Activated CD4-positive, alpha-beta T cell treated with anti-CD3 and anti-CD28 coated beads, Interleukin-2, amount 50 U/mL, for 1 hour (primary cell): ENCODE measurements around the gene COL27A1.

Experiments
- DNase-seq: peaks from one replicate; pipeline ENCODE4 v3.0.0-alpha.2; 2020

COL27A1 gene

DNA sequence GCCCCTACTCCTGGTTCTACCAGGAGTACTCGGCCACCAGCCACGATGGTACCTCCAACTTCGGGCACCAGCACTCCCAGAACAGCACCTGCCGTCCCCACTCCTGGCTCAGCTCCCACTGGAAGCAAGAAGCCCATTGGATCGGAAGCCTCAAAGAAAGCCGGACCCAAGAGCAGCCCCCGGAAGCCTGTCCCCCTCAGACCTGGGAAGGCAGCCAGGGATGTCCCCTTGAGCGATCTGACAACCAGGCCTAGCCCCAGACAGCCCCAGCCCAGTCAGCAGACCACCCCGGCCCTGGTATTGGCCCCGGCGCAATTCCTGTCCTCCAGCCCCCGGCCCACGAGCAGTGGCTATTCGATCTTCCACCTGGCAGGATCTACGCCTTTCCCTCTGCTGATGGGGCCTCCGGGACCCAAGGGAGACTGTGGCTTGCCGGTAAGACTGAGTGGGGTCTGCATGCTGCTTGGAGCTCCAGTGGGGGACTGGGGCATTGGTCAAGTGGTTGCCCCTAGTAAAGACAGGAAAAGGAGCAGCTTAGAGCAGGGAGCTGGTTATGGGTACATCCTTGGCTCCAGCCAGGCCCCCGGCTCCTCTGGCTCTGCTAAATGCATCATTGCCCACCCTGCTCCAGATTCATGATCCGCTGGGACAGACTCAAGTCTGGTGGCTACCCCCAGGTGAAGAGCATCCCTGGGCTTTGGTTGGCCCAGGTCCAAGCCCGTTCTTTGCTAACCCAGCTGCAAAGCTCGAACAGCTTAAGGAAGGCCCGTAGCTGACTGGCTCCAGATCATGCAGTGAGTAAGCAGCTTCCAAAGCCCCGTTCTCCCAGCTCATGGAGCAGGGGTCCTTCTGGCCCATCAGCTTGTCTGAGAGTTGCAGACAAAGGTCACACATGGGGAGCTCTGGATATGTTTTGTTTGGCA lies 14.0 kb downstream of the COL27A1 start:
- no peak for DNase-seq

DNA sequence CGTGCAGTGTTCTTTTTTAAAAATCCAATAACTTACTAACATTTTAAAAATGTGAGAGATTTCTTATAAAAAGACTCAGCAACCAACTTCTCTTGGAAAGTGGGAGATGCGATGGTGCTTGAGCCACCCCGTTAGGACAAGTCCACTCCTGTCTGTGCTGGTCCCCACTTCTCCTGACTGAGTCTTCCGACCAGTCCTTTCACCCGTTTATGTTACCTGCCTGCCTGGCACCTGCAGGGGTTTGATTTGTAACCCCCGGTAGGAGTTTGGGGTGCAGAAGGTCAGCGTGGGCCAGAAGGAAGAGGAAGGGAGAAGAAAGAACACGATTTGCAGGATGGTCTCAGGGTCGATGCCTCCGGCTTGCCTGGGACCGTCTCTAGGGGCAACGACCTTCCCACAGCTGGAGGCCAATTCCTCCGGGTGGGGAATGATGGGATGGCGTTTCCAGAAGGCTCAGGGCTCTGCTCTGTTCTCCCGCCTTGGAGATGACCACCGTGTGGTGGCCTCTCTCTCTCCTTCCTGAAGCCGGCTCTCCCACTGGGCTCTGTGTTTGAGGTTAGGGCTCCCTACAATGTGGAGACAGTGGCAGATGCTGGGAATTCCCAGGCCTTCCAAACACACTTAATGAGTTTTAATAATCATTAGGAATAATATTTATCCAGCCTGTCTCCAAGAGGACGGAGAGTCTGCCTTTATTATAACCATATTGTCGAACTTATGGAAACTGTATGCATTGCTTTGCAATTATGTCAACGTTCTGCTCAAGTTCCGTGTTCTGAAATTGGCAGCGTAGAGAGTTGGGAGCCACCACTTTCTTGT lies 14.8 kb downstream of the COL27A1 start:
- DNase-seq: no peak

DNA sequence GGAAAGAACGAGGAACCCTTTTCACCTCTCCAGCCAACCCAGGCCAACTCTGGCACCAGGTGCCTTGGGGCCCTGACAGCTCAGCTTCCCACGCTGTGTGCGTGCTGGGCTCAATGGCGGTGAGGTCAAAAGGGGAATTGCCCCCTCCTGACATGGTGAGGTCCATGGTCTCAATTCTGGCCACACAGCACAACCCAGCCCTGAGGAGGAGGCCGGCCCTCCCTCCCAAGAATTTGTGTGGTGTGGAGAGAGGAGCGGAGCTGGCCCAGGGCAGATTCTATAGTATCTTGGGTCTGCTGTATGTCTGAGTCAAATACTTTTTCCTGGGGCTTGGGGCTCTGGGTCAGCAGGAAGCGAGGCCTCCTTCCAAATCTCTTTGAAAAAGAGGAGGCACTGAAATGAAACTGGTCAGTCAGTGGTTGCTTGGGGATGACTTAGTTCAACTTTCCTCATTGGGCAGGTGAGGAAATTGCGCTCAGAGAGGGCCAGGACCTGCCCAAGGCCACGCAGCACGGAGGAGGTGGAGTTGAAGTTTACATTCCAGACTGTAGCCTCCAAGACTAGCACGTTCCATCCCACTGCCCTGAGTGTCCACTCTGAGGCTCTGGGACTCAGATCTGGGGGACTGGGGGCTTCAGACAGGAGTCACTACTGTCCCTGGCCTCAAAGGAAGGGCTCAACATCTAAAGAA lies 15.6 kb downstream of the COL27A1 start:
- DNase-seq: no peak

DNA sequence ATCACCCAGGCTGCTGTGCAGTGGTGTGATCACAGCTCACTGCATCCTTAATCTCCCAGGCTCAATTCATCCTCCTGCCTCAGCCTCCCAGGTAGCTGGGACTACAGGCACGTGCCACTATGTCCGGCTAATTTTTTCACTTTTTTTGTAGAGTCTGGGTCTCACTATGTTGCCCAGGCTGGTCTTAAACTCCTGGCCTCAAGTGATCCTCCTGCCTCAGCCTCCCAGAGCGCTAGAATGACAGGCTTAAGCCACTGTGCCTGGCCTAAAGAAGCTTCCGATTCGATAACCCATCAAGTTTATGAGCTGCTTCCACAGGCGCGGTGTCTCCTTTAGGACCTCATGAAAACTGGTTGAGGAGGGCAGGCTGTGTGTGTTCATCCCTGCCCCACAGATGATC lies 16.2 kb downstream of the COL27A1 start:
- no peak for DNase-seq

DNA sequence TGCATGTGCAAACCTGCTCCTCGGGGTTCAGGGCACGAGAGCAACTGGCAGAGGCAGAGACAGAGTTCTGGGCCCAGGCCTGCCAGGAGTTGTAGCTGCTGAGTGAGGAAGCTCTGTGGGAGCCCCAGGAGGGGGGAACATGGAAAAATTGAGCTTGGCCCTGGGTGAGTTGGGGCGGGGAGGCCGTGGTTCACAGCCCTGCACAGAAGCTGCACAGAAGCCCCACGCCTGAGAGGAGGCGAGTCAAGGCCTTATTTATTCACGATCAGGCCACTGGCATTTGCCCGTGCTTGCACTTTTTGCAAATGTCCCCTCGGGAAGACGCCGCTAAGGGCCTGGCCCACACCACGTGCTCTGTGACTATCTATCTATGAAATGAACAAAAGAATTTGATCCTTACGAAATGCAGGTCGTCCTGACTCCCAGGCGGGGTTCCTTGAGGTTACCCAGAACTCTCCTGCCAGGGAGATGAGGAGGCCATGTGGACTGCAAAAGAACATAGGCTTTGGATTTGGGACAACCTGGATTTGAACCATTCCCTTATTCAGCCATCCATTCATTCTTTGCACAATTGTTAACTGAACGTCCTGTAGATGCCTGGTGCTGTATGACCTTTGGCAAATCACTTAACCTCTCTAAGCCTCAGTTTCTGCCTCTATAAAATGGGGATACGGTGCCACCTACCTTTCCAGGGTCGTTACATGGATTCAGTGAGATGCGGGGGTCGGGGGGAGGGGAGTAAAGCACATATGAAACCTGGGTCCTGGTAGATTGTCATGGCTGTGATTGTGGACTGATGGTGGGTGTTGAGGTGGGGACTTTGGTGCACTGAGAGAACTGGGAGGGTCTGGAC lies 17.9 kb downstream of the COL27A1 start:
- no peak for DNase-seq

DNA sequence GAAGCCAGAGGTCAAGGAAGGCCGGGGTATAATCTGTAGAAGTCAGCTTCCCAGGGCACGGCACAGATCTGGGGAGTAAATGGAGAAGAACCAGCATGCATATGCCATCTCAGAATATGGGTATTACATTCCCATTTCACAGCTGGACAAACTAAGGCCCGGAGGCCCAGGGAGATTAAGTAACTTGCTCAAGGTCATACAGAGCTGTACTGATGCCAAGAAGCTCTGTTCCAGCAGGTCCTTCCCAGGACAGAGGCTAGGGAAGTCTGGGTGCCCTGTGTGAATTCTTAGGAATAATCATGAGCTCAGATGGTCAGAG lies 19.2 kb downstream of the COL27A1 start:
- no peak for DNase-seq

DNA sequence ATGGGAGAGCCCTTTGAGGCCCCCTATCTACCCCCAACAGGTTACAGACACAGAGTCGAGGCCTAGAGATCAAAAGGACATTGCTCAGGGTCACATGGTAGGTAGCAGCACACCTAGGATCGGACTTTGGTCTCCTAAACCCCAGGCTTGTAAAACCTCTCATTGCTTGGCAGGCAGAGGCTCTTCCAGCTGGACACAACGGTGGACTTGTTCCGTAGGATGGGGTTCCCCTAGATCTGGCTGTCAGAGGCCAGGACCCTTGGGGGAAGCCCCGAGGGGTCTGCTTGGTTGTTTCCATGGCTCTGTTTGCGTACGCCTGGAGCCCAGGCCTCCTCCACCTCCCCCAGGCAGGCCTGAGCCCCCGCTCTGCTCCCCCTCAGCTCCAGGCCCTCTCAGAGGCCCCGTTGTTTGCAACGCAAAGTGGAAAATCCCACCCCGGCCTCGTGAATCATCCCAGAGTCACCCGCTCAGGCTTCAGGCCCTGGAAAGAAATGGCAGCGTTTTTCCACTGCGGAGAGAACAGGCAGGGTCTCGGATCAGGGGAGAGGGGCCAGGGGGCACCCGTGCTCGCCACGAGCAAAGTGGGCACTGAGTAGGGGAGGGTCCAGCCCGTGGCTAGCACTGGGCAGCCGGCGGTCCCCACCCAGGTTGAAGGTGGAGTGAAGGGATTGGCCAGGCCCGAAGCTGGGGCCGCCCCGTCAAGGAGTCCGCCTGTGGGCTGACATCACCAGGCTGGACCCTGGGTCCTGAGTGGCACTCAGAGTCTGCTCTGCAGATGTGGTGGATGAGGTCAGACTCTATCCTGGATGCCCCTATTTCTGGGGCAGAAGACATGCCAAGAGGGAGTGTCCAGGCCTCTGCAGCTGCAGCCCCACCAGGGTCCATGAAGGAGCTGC lies 19.8 kb downstream of the COL27A1 start:
- no peak for DNase-seq

DNA sequence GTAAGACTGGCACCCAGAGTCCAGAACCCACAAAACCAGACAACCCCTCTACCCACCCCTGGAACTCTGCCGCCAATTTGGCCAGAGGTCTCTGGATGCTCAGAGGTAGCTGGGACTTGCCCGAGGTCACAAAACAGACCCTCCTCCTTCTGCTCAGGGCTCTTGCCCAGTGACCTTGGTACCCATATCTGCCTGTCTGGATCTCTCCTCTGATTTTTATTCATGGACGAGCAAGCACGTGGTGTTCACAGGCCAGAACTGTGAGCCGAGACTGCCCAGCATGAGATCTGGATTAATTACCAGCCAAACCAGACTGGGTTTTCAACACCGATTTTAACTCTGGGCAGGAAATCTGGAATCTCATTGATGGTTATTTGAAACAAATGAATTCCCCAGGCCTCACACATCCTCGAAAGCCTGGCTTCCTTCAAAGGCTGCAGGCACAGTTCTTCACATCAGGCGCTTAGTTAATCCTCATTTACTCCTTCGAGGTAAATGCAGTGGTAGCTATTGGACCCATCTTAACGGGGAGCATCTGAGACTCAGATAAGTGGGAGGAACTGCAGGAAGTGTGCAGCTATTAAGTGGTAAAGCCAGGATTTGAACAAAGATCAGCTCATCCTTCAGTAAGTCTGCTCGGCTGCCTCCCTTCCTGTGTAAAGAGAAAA lies 21.4 kb downstream of the COL27A1 start:
- no peak for DNase-seq

DNA sequence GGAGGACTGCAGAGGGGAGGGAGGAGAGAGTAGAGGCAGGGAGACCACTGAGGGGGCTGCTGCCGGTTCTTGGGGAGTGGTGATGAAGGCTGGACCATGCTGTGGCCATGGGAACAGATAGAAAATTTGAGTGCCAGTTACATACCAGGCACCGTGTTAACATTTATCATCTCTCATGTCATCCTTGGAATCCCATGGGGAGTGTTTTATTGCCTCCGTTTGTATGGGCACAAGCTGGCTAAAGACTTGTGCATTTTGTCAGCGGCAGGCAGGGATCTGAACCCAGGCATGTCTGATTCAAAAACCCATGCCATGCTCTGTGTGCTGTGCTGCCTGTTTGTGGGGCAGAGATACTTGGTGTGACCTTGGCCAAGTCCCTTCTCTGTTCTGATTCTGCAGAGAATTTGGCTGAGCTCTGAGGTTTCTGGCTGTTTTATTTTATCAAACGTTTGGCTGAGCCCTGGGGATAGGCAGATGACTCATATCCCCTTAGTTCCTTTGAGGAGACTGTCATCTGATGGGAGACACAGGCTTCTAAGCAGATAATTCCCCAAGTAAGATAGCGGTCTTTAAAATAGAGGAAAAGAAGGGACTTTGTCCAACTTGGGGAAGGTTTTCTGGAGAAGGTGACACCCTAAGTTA lies 22.2 kb downstream of the COL27A1 start:
- no peak for DNase-seq

DNA sequence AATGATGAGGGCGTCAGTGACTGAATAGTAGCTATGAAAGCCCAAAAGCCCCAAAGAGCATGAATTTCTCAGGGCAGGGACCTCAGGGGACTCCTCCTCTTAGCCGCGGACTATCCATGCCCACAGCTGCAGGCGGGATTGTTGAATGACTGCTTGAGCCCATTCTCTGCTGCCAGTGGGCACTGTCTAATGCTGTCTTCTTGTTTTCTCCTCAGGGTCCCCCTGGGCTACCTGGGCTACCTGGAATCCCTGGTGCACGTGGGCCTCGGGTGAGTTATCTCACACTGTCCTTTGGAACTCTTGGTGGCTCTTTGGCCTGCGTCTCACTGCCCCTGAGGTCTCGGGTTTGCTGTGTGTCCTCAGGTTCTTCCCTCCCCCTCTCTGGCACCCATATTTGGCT lies 22.7 kb downstream of the COL27A1 start:
- no peak for DNase-seq

DNA sequence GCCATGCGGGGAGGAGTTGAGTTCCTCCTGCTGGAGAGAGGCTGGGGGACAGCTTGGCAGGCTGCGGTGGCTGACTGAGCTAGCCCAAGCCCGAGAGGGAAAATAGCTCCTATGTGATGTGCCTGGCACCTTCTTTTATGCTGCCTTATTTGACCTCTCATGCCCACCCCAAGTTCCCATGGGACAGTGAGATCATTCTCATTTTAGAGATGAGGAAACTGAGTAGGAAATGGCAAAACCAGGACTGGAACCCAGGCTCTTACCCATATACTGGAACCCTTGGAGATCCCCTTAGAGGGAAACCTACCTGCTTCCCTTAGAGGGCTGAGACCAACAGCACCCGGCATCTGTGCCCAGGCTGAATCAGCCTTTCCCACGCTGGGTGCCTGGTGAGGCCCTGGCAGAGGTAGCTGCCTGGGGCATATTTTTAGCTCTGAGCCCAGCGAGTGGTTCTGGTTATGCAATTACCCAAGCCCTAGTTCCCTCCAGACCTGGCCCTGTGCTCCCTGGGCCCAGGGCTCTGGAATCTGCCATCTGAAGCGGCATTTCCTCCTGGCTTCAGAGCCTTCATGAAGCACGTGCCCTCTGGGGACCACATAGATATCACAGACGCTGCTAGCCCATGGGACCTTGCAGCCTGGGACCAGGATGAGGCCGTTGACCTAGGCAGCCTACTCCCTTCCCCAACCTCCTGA lies 23.6 kb downstream of the COL27A1 start:
- no peak for DNase-seq

DNA sequence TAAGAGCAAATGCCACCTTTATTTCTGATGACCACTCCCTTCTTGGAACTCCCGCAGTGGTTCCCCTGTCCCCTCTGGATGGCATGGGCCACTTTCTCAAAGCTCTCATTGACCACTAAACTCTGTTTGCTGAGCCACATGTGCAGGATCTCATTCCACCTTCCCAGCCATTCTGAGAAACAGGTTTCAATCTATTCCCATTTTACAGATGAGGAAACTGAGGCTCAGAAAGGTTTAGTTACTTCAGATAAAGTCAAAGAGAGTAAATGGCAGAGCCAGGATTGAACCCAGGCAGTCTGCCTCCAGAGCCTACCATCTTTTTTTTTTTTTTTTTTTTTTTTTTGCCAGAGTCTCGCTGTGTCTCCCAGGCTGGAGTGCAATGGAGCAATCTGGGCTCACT lies 24.2 kb downstream of the COL27A1 start:
- no peak for DNase-seq

DNA sequence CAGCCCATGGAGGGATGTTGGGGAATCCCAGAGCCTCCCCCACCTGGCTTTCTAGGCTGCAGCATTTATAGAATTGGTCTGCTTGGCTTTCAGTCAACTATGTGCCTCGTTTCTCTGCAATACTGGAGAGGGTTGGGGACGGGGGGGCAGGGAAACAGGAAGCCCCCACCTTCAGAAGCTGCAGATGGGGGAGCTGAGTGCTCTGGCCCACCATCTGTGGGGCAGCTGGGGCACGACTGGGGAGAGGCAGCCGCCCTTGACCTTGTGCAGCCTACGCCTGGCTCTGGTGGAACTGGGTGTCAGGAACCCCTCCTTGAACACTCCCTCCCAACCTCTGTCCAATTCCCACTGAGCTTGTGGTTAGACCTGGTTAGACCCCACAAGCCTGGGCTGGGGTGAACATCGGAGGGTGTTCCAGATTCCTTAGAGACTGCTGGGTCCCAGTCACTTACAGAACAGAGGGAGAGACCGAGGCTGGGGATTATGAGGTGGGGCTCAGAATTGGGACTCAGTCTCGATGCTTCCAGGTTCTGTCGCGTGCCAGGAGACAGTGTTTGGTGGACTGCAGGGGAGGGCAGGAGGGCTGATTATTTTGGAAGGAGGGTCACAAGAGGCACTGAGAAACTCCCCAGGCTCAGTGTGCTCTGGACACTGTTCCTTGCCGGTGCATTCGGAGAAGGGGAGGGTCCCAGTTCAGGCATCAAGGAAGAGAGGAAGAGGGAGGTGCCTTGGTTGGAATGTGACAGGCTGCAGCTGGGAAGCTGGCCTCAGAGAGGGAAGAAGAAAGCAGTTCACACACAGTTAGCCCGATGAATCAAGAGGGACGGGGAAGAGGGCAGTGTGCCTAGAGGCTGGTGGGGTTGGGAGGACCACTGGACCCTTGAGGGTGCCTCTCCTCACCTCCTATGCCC lies 25.6 kb downstream of the COL27A1 start:
- no peak for DNase-seq

DNA sequence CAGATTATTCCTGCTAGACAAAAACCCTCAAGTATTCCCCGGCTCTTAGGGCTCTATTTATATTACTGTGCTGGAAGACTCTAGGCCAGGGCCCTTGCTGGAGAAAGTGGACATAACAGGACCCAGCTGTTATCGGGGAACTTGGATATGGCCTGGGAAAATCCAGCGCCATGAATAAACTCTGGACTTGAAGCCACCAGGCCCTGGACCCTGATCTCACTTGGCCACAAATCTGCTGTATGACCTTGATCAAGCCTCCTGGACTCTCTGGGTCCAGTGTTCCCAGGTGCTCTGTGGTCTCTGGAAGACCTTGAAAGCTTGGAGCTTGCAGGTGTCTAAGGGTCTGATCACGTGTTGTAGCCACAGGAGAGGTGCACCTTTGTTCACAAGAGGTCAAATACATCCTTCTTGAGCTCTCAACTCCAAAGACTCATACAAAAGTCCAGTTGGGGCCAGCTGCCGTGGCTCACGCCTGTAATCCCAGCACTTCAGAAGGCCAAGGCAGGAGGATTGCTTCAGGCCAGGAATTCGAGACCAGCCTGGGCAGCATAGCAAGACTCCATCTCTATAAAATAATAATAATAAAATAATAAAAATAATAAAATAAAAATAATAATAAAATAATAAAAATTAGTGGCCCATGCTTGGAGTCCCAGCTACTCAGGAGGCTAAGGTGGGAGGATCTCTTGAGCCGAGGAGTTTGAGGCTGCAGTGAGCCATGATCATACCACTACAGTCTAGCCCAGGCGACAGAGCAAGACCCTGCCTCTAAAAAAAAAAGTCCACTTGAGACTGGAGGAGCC lies 26.5 kb downstream of the COL27A1 start:
- no peak for DNase-seq

DNA sequence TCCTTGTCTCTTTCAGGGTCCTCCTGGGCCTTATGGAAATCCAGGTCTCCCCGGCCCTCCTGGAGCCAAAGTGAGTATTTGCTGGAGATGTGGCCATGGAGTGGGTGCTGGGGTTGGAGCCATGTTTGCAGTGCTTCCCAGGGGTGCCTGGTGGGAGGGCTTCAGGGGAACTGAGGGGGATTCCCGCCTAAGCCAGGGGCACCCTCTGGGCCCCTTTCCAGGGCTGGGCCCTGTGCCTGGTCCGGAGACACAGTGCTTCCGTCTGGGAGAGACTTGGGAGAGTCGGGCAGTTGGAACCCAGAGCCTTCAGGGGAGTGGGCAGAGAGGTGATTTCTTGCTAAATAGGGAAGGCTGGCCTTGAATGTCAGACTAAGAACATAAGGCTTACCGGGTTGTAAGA lies 27.7 kb downstream of the COL27A1 start:
- no peak for DNase-seq

DNA sequence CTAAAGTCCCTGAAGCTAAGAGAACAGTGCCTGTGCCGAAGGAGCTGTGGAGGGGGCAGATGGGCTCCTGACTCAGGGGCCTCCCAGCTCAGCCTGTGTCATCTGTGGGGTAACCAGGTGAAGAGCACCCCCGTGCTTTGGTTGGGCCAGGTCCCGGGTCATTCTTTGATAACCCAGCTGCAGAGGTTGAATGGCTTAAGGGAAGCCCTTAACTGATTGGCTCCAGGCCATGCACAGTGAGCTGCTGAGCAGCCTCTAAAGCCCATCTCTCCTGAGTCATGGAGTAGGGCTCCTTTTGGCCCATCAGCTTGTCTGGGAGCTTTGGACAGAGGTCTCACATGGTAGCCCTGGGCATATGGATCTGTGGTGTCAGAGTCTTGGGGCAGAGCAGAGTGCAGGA lies 28.7 kb downstream of the COL27A1 start:
- no peak for DNase-seq

DNA sequence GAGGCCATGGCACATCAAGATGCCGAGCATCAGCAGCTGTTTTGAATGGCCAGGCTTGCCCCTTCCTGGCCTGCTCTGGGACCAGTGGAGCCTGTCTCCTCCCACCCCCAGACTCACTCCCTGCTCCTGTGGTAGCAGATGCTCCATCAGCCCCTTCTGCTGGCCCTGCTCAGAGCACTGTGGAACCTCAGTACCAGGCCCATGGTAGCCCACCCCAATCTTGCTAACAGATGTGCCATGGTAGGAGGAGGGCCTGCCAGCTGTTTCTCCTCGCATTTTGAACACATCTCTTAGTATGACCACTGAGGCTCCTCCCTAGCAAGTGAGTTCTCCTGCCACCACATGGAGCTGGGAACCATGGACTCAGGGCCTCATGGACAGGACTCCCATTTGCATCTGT lies 29.5 kb downstream of the COL27A1 start:
- DNase-seq: no peak
